ENCODE results near the gene MYO1D.
"Not testable (repeated sequence)": the region's sequence is repeated elsewhere in the genome, so short reads cannot be mapped to it uniquely, and the experiment has no call there.

MYO1D gene

DNA sequence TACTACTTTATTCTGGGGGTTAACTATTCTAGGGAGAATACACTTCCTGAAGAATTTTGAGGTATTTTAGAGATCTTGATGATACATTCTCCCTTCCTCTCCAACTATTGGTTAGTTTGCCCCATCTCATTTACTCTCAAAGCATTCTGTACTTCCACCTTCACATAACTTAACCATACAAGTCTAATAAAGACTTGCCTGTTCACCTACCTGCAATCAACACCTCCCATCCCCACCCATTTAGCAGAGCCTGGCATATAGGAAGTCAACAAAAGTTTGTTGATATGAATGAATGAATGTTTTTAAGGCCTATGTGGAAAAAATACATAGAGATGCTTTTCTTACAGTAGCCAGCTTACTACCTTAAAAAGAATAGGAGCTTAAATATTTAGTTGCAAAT, 50.8 kb downstream of the MYO1D start:
- CTCF ChIA-PET = interaction anchor here (0.7 kb wide), 1 partner anchor 112 kb away, joined by 7 read pairs; no protein-coding TSS in a partner anchor
- TF ChIP-seq LEF1 (IDR thresholded peaks at IDR 0.05; ENCODE audit: borderline replicate concordance) (no peak), ARNT (IDR thresholded peaks at IDR 0.05) (no peak), HDGF (IDR thresholded peaks at IDR 0.05; ENCODE audit: borderline replicate concordance) (no peak), ELF4 (IDR thresholded peaks at IDR 0.05) (no peak), L3MBTL2 (conservative IDR thresholded peaks at IDR 0.05) (no peak), TARDBP (IDR thresholded peaks at IDR 0.05) (no peak)
- DNase-seq (ENCODE audit: extremely low spot score) = no peak
- POLR2A ChIA-PET = no interaction called here

DNA sequence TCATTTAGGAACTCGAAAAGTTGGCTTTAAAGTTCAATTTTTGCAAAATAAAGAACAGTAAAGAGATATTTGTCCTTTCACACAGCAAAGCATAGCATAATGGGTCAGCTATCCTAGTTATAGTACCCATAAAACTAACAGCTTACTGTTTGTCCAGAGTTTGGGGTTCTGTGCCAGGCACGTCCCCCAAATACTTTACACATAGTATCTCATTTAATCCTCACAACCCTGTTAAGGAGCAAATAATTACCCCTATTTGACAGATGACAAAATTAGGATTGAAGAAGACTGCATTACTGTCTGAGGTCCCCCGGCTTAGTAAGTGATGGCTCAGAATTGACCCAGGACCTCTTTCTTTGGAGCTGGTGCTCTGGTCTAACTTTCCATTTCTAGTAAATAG, 52.6 kb downstream of the MYO1D start:
- no peak for TF ChIP-seq BHLHE40 (IDR thresholded peaks at IDR 0.05; ENCODE audit: borderline replicate concordance)
- no peak for TF ChIP-seq LEF1 (IDR thresholded peaks at IDR 0.05; ENCODE audit: borderline replicate concordance)
- TF ChIP-seq SP1 (IDR thresholded peaks at IDR 0.05) = no peak
- no peak for TF ChIP-seq L3MBTL2 (conservative IDR thresholded peaks at IDR 0.05)
- TF ChIP-seq NFRKB (IDR thresholded peaks at IDR 0.05) = no peak
- TF ChIP-seq FOXK2 (IDR thresholded peaks at IDR 0.05) = no peak
- no peak for TF ChIP-seq SUZ12 (IDR thresholded peaks at IDR 0.05)
- no peak for TF ChIP-seq CTBP1 (IDR thresholded peaks at IDR 0.05; ENCODE audit: borderline replicate concordance)
- CTCF ChIA-PET = interaction anchor here (1.0 to 1.8 kb wide), 3 partner anchors 41 to 53 kb away, joined by 4 to 7 read pairs (median 4); partner anchors contain the start of gene MYO1D
- POLR2A ChIA-PET = no interaction called here
- DNase-seq (ENCODE audit: extremely low spot score) = no peak

DNA sequence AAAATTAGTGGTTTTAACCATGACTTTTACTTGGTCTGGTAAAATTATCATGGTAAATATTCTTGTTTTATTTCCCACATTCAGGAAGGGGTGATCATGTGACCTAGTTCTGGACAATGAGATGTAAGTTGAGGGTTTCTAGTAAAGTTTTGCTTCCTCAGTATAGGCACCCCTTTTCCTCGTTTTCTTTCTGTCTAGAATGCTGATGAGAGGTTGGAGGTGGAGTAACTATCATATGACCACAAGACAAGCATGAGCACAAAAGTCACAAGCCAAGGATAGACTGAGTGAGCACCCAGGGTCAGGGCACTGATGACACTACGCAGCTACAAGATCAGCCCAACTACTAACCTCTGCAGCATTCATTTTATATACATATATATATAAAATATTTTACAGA, 53.9 kb downstream of the MYO1D start:
- CTCF ChIA-PET = no interaction called here
- TF ChIP-seq NFRKB (IDR thresholded peaks at IDR 0.05) = no peak
- no peak for TF ChIP-seq FOXK2 (IDR thresholded peaks at IDR 0.05)
- TF ChIP-seq ARNT (IDR thresholded peaks at IDR 0.05) = no peak
- no peak for TF ChIP-seq CTBP1 (IDR thresholded peaks at IDR 0.05; ENCODE audit: borderline replicate concordance)
- TF ChIP-seq LEF1 (IDR thresholded peaks at IDR 0.05; ENCODE audit: borderline replicate concordance) = no peak
- DNase-seq (ENCODE audit: extremely low spot score) = no peak
- POLR2A ChIA-PET = no interaction called here

DNA sequence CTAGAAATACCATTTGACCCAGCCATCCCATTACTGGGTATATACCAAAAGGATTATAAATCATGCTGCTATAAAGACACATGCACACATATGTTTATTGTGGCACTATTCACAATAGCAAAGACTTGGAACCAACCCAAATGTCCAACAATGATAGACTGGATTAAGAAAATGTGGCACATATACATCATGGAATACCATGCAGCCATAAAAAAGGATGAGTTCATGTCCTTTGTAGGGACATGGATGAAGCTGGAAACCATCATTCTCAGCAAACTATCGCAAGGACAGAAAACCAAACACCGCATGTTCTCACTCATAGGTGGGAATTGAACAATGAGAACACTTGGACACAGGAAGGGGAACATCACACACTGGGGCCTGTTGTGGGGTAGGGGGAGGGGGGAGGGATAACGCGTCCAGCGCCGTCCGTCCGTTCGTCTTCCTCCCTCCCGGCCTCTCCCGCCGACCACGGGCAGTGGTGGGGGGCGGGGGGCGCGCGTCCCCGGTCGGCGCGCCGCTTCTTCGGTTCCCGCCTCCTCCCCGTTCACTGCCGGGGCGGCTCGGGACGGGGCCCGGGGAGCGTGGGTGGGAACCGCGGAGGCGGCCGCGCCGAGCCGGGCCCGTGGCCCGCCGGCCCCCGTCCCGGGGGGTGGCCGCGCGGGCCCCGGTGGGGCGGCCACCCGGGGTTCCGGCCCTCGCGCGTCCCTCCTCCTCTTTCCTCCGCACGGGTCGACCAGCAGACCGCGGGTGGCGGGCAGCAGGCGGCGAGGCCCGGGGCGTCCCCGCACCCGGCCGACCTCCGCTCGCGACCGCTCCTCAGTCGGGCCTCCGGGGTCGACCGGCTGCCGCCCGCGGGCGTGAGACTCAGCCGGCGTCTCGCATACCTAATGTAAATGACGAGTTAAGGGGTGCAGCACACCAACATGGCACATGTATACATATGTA, 54.7 kb downstream of the MYO1D start:
- POLR2A ChIA-PET, CTCF ChIA-PET: not testable (repeated sequence)
- DNase-seq (ENCODE audit: extremely low spot score) = peak; percentile 17

DNA sequence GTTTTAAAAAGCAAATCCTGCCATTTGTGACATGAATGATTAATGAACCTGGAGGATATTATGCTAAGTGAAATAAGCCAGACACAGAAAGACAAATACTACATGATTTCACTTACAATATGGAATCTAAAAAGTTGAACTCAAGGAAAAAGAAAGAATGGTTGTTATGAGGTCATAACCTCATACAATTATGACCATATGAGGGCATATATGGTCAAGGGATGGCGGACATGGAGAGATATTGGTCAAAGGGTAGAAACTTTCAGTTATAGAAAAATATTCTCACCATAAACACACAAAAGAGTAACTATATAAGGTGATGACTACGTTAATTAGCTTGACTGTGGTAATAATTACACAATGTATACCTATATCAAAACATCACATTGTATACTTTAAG, 56.5 kb downstream of the MYO1D start:
- POLR2A ChIA-PET = no interaction called here
- DNase-seq (ENCODE audit: extremely low spot score) = no peak
- CTCF ChIA-PET = no interaction called here
- TF ChIP-seq HDGF (IDR thresholded peaks at IDR 0.05; ENCODE audit: borderline replicate concordance) (no peak), FOXK2 (IDR thresholded peaks at IDR 0.05) (no peak), LEF1 (IDR thresholded peaks at IDR 0.05; ENCODE audit: borderline replicate concordance) (no peak), ZNF384 (IDR thresholded peaks at IDR 0.05) (no peak), L3MBTL2 (conservative IDR thresholded peaks at IDR 0.05) (no peak), SUZ12 (IDR thresholded peaks at IDR 0.05) (no peak), BHLHE40 (IDR thresholded peaks at IDR 0.05; ENCODE audit: borderline replicate concordance) (no peak), FOXA1 (IDR thresholded peaks at IDR 0.05) (no peak), CTBP1 (IDR thresholded peaks at IDR 0.05; ENCODE audit: borderline replicate concordance) (no peak), SP1 (IDR thresholded peaks at IDR 0.05) (no peak), TARDBP (IDR thresholded peaks at IDR 0.05) (no peak)

DNA sequence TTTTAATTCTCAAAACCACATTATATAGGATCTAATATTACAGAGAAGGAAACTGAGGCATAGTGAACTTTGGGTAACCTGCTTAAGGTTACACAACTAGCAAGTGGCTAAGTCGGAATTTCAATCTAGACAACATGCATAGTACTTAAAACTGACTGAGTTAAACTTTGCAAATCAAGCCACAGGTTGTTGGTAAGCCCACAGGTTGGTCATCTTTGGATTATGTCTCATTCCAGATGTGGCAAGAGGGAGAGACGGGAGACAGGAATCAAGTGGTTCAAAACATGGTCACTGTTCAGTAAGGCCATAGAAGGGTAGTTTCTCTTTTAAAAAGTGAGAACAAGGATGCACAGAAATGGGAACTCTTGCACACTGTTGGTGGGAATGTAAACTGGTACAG, 57.1 kb downstream of the MYO1D start:
- ChIA-PET POLR2A (no interaction called here), CTCF (no interaction called here)
- no peak for DNase-seq (ENCODE audit: extremely low spot score)
- no peak for TF ChIP-seq FOXA1 (IDR thresholded peaks at IDR 0.05)
- TF ChIP-seq ELF4 (IDR thresholded peaks at IDR 0.05) = no peak
- no peak for TF ChIP-seq TARDBP (IDR thresholded peaks at IDR 0.05)
- no peak for TF ChIP-seq SP1 (IDR thresholded peaks at IDR 0.05)
- TF ChIP-seq, protein P1, sequence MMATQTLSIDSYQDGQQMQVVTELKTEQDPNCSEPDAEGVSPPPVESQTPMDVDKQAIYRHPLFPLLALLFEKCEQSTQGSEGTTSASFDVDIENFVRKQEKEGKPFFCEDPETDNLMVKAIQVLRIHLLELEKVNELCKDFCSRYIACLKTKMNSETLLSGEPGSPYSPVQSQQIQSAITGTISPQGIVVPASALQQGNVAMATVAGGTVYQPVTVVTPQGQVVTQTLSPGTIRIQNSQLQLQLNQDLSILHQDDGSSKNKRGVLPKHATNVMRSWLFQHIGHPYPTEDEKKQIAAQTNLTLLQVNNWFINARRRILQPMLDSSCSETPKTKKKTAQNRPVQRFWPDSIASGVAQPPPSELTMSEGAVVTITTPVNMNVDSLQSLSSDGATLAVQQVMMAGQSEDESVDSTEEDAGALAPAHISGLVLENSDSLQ (IDR thresholded peaks at IDR 0.05) = no peak
- no peak for TF ChIP-seq ZNF384 (IDR thresholded peaks at IDR 0.05)
- TF ChIP-seq LEF1 (IDR thresholded peaks at IDR 0.05; ENCODE audit: borderline replicate concordance) = no peak
- no peak for TF ChIP-seq L3MBTL2 (conservative IDR thresholded peaks at IDR 0.05)
- TF ChIP-seq HDGF (IDR thresholded peaks at IDR 0.05; ENCODE audit: borderline replicate concordance) = no peak
- no peak for TF ChIP-seq NFRKB (IDR thresholded peaks at IDR 0.05)
- TF ChIP-seq FOXM1 (IDR thresholded peaks at IDR 0.05; ENCODE audit: borderline replicate concordance) = no peak
- TF ChIP-seq FOXK2 (IDR thresholded peaks at IDR 0.05) = no peak
- no peak for TF ChIP-seq CTBP1 (IDR thresholded peaks at IDR 0.05; ENCODE audit: borderline replicate concordance)
- TF ChIP-seq ARNT (IDR thresholded peaks at IDR 0.05) = no peak
- TF ChIP-seq BHLHE40 (IDR thresholded peaks at IDR 0.05; ENCODE audit: borderline replicate concordance) = no peak
- TF ChIP-seq SUZ12 (IDR thresholded peaks at IDR 0.05) = no peak

DNA sequence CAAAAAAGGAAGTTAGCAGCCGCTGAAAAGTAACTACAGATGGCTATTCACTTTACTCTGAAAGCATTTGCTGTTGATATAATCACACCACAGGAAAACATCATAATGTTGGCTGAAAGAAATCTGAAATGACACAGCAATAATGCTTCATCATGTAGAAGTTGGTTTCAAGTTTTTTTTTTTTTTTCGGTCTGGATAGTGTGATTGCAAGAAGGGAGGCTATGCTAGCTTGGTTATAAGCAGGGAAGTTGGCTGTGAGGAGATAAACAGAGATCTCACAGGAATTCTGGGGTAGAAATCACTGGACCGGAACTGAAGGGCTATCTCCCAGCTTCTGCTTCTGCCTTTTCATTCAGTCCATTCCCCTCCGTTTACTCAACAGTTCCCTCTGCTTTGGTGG, 57.9 kb downstream of the MYO1D start:
- CTCF ChIA-PET = no interaction called here
- no peak for DNase-seq (ENCODE audit: extremely low spot score)
- POLR2A ChIA-PET = no interaction called here
- TF ChIP-seq ARNT (IDR thresholded peaks at IDR 0.05) (no peak), CTBP1 (IDR thresholded peaks at IDR 0.05; ENCODE audit: borderline replicate concordance) (no peak), NFRKB (IDR thresholded peaks at IDR 0.05) (no peak), FOXK2 (IDR thresholded peaks at IDR 0.05) (no peak), FOXA1 (IDR thresholded peaks at IDR 0.05) (no peak)

DNA sequence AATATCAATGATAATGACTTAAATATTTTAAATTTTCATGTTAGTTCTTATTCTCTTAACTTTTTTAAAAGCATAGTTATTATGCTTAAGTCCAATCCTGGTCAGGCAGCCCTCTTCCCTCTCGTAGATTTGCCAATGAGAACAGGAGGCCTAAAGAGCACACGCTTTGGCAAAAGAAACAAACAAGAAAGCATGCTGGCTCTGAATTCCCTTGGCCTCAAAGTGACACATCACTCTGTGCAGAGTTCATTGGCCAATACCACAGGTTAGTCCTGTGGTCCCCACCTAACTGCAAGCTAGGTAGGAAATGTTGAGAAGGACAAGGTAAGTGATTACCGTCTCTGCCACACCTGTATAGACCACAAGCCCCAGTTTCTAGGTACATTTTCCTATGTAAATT, 61.5 kb downstream of the MYO1D start:
- ChIA-PET CTCF (no interaction called here), POLR2A (no interaction called here)
- TF ChIP-seq L3MBTL2 (conservative IDR thresholded peaks at IDR 0.05) = no peak
- TF ChIP-seq HDGF (IDR thresholded peaks at IDR 0.05; ENCODE audit: borderline replicate concordance) = no peak
- no peak for TF ChIP-seq ZNF384 (IDR thresholded peaks at IDR 0.05)
- no peak for TF ChIP-seq SP1 (IDR thresholded peaks at IDR 0.05)
- no peak for TF ChIP-seq FOXM1 (IDR thresholded peaks at IDR 0.05; ENCODE audit: borderline replicate concordance)
- TF ChIP-seq TARDBP (IDR thresholded peaks at IDR 0.05) = no peak
- no peak for TF ChIP-seq ARNT (IDR thresholded peaks at IDR 0.05)
- TF ChIP-seq SUZ12 (IDR thresholded peaks at IDR 0.05) = no peak
- no peak for TF ChIP-seq CTBP1 (IDR thresholded peaks at IDR 0.05; ENCODE audit: borderline replicate concordance)
- no peak for TF ChIP-seq FOXK2 (IDR thresholded peaks at IDR 0.05)
- no peak for TF ChIP-seq FOXA1 (IDR thresholded peaks at IDR 0.05)
- TF ChIP-seq NFRKB (IDR thresholded peaks at IDR 0.05) = no peak
- TF ChIP-seq BHLHE40 (IDR thresholded peaks at IDR 0.05; ENCODE audit: borderline replicate concordance) = no peak
- no peak for TF ChIP-seq ELF4 (IDR thresholded peaks at IDR 0.05)
- no peak for TF ChIP-seq LEF1 (IDR thresholded peaks at IDR 0.05; ENCODE audit: borderline replicate concordance)
- TF ChIP-seq, protein P1 (IDR thresholded peaks at IDR 0.05) = no peak
- DNase-seq (ENCODE audit: extremely low spot score) = no peak
